Neural cell (in vitro differentiated cells): ENCODE results near the gene PARVA. TPM values are rescaled to one million over a fixed set of nuclear protein-coding genes. Genes with fewer than 3 reads are reported as not detected.

Experiments used
- H2AFZ ChIP-seq: fragments of 200-600, 300-800 bp; sonication (generic), shearing (Covaris generic); 2 replicates; pipeline ENCODE4 v1.6.0; 2014; ENCODE audit warnings: low read depth, mild to moderate bottlenecking, antibody characterized with exemption, low read length, moderate library complexity
- H3F3A ChIP-seq: fragments of 200-600 bp; shearing (Covaris generic); 2 replicates; pipeline ENCODE4 v1.6.1; 2016; ENCODE audit warnings: mild to moderate bottlenecking, moderate library complexity, mixed read lengths, antibody characterized with exemption, low read length; ENCODE audit not compliant: insufficient read depth, poor library complexity, severe bottlenecking
- H3K27ac ChIP-seq: fragments of 200-600, 300-800 bp; sonication (generic), shearing (Covaris generic); 2 replicates; pipeline ENCODE4 v1.5.1; 2014; ENCODE audit warnings: mild to moderate bottlenecking, low read length, moderate library complexity
- H3K27me3 ChIP-seq: fragments of 300-800, 200-600 bp; sonication (generic), shearing (Covaris generic); 2 replicates; pipeline ENCODE4 v1.6.0; 2014; ENCODE audit warnings: mild to moderate bottlenecking, low read depth, low read length, moderate library complexity; ENCODE audit not compliant: insufficient read depth
- H3K36me3 ChIP-seq: fragments of 300-800, 200-600 bp; sonication (generic), shearing (Covaris generic); 2 replicates; pipeline ENCODE4 v1.5.1; 2014; ENCODE audit warnings: mild to moderate bottlenecking, antibody characterized with exemption, low read length, moderate library complexity; ENCODE audit not compliant: insufficient read depth
- H3K4me2 ChIP-seq: fragments of 300-800, 200-600 bp; sonication (generic), shearing (Covaris generic); 2 replicates; pipeline ENCODE4 v1.6.0; 2014; ENCODE audit warnings: mild to moderate bottlenecking, low read length
- H3K4me3 ChIP-seq: fragments of 300-800, 200-600 bp; sonication (generic), shearing (Covaris generic); 2 replicates; pipeline ENCODE4 v1.5.1; 2014; ENCODE audit warnings: mild to moderate bottlenecking, low read length, moderate library complexity
- H3K79me2 ChIP-seq: fragments of 200-600 bp; shearing (Covaris generic); replicated peaks from 2 replicates; pipeline ENCODE4 v1.6.0; 2014; ENCODE audit warnings: mild to moderate bottlenecking, low read length, moderate library complexity; ENCODE audit not compliant: insufficient read depth
- H3K9ac ChIP-seq: fragments of 300-800, 200-600 bp; sonication (generic), shearing (Covaris generic); 2 replicates; pipeline ENCODE4 v1.6.1; 2016; ENCODE audit warnings: mild to moderate bottlenecking, low read length, mixed read lengths
- H3K9me2 ChIP-seq: fragments of 200-600 bp; shearing (Covaris generic); 2 replicates; pipeline ENCODE4 v1.6.1; 2016; ENCODE audit warnings: mild to moderate bottlenecking, low read length, mixed read lengths; ENCODE audit not compliant: insufficient read depth
- H3K9me3 ChIP-seq: fragments of 200-600, 300-800 bp; sonication (generic), shearing (Covaris generic); 2 replicates; pipeline ENCODE4 v1.6.1; 2016; ENCODE audit warnings: mild to moderate bottlenecking, mixed run types, low read length, moderate library complexity, mixed read lengths
- H4K20me1 ChIP-seq: fragments of 200-600 bp; shearing (Covaris generic); 2 replicates; pipeline ENCODE4 v1.6.1; 2016; ENCODE audit warnings: mild to moderate bottlenecking, mixed run types; ENCODE audit not compliant: insufficient read depth
- CTCF ChIP-seq: fragments of 450-650 bp; IDR thresholded peaks from 2 replicates; pipeline ENCODE4 v1.5.1; 2014; ENCODE audit warnings: antibody characterized with exemption, mild to moderate bottlenecking, moderate library complexity; ENCODE audit not compliant: poor library complexity, severe bottlenecking
- EP300 ChIP-seq: fragments of 450-650 bp; conservative IDR thresholded peaks from 2 replicates; pipeline ENCODE4 v1.6.1; 2014; ENCODE audit warnings: antibody characterized with exemption, mild to moderate bottlenecking, moderate library complexity; ENCODE audit not compliant: poor library complexity, severe bottlenecking
- EZH2 ChIP-seq: fragments of 200-600, 300-800 bp; shearing (Covaris generic), sonication (generic); IDR thresholded peaks from 2 replicates; pipeline ENCODE4 v1.6.1; 2014; ENCODE audit warnings: antibody characterized with exemption, low read length, borderline replicate concordance, mild to moderate bottlenecking; ENCODE audit not compliant: insufficient read depth, poor library complexity, severe bottlenecking
- MXI1 ChIP-seq: fragments of 450-650 bp; conservative IDR thresholded peaks from 2 replicates; pipeline ENCODE4 v1.6.1; 2014; ENCODE audit warnings: antibody characterized with exemption, mild to moderate bottlenecking; ENCODE audit not compliant: poor library complexity, severe bottlenecking
- POLR2AphosphoS5 ChIP-seq: IDR thresholded peaks from 2 replicates; pipeline ENCODE4 v1.6.1; 2012
- RAD21 ChIP-seq: fragments of 450-650 bp; conservative IDR thresholded peaks from 2 replicates; pipeline ENCODE4 v1.6.1; 2014; ENCODE audit warnings: antibody characterized with exemption, mild to moderate bottlenecking, moderate library complexity
- REST ChIP-seq: IDR thresholded peaks from 2 replicates; pipeline ENCODE4 v1.6.1; 2012; ENCODE audit warnings: borderline replicate concordance
- SMC3 ChIP-seq: fragments of 450-650 bp; conservative IDR thresholded peaks from 2 replicates; pipeline ENCODE4 v1.6.1; 2014; ENCODE audit warnings: antibody characterized with exemption, mild to moderate bottlenecking, moderate library complexity; ENCODE audit not compliant: poor library complexity
- TAF1 ChIP-seq: IDR thresholded peaks from 2 replicates; pipeline ENCODE4 v1.6.1; 2012; ENCODE audit warnings: low read depth
- polyA plus RNA-seq: library from polyadenylated mRNA; depleted of rRNA; stranded (reverse); fragments of >200 nt; gene quantifications from 2 replicates; pipeline ENCODE4 v1.2.3, GENCODE V29; 2014

PARVA gene
- polyA plus RNA-seq, 1 donor from 2014 or later: 0.94 TPM

GRCh38 chr11:12410006-12410728, 32.8 kb downstream of the PARVA start:
- Histone ChIP-seq H2AFZ (no peak overlapping the region), H3K36me3 (no peaks in the 10 kb centered on the region), H3K4me2 (no peak overlapping the region), H3K9me2 (no peaks in the 10 kb centered on the region), H3K79me2 (no peaks in the 10 kb centered on the region), H3K9ac (no peak overlapping the region), H3K4me3 (no peak overlapping the region), H3K9me3 (no peaks in the 10 kb centered on the region), H4K20me1 (no peaks in the 10 kb centered on the region), H3F3A (no peaks in the 10 kb centered on the region), H3K27ac (no peak overlapping the region), H3K27me3 (no peaks in the 10 kb centered on the region)
- no peak for TF ChIP-seq EP300
- TF ChIP-seq EZH2: no peak
- no peak for TF ChIP-seq SMC3
- no peak for TF ChIP-seq RAD21
- no peak for TF ChIP-seq MXI1
- no peak for TF ChIP-seq CTCF
- no peak for TF ChIP-seq POLR2AphosphoS5
- TF ChIP-seq TAF1: no peak

DNA sequence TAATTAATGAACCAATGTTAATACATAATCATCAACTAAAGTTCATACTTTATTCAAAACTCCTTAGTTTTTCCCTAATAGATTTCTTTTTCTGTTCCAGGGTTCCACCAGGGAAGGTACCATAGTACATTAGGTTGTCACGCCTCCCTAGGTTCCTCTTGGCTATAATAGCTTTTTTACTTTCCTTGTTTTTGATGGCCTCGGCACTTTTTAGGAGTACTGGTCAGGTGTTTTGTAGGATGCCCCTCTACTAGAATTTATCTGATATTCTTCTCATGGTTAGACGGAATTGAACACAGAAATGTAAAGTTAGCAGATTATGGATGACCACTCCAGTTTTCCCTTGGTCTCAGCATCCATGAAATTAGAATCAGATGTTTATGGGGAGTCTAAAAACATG, 34.0 kb downstream of the PARVA start:
- Histone ChIP-seq H3K36me3 (no peaks in the 10 kb centered on the region), H3F3A (no peaks in the 10 kb centered on the region), H4K20me1 (no peaks in the 10 kb centered on the region), H3K9me3 (no peaks in the 10 kb centered on the region), H3K4me2 (no peak overlapping the region), H3K27ac (no peak overlapping the region), H3K27me3 (no peaks in the 10 kb centered on the region), H3K9me2 (no peaks in the 10 kb centered on the region), H3K79me2 (no peaks in the 10 kb centered on the region), H3K9ac (no peak overlapping the region), H2AFZ (no peak overlapping the region), H3K4me3 (no peak overlapping the region)
- TF ChIP-seq EZH2 (no peak), REST (no peak), MXI1 (no peak), CTCF (no peak), POLR2AphosphoS5 (no peak), TAF1 (no peak), EP300 (no peak), RAD21 (no peak), SMC3 (no peak)
